Measurements from ENCODE around the gene UNC13D.

- TF ChIP-seq PHF21A (IDR thresholded peaks at IDR 0.05; ENCODE audit: borderline replicate concordance, low read depth) = no peak
- no peak for TF ChIP-seq MAX (CRISPR knock-in tag; IDR thresholded peaks at IDR 0.05)
- TF ChIP-seq EP300 (IDR thresholded peaks at IDR 0.05; ENCODE audit: low read length) = no peak
- TF ChIP-seq CTCF (IDR thresholded peaks at IDR 0.05 in 2 of 3, conservative IDR thresholded peaks at IDR 0.05 in 1 of 3; ENCODE audit: insufficient read depth in 2 of 3, low read depth in 1 of 3, low read length in 3 of 3) = peak; percentile 78 to 90 (median 81)
- TF ChIP-seq CHD2 (IDR thresholded peaks at IDR 0.05; ENCODE audit: low read depth, low read length) = no peak
- no peak for TF ChIP-seq CREB1 (IDR thresholded peaks at IDR 0.05)
- no peak for TF ChIP-seq CREB1 (CRISPR knock-in tag; IDR thresholded peaks at IDR 0.05)
- no peak for TF ChIP-seq POLR2A (conservative IDR thresholded peaks at IDR 0.05)
- TF ChIP-seq RFX5 (IDR thresholded peaks at IDR 0.05; ENCODE audit: low read depth, low read length) = no peak
- TF ChIP-seq CEBPG (CRISPR knock-in tag; IDR thresholded peaks at IDR 0.05) = no peak
- no peak for TF ChIP-seq CEBPG (tag; conservative IDR thresholded peaks at IDR 0.05 in 1 of 2, IDR thresholded peaks at IDR 0.05 in 1 of 2)
- TF ChIP-seq SMC3 (conservative IDR thresholded peaks at IDR 0.05; ENCODE audit: insufficient read depth, low read depth, low read length) = peak; percentile 32; the same call in 1 of the 2 replicates
- no peak for TF ChIP-seq CREBBP (IDR thresholded peaks at IDR 0.05; ENCODE audit: low read depth, low read length)
- TF ChIP-seq ZNF436 (CRISPR knock-in tag; IDR thresholded peaks at IDR 0.05) = no peak
- TF ChIP-seq KLF6 (CRISPR knock-in tag; IDR thresholded peaks at IDR 0.05; ENCODE audit: borderline replicate concordance) = no peak
Observed at GRCh38 chr17:75848523-75849278, 4.5 kb upstream of the UNC13D start.
